CD4-positive, alpha-beta memory T cell (primary cell): Measurements from ENCODE around the gene TBL1X. TPM values are rescaled to one million over a fixed set of nuclear protein-coding genes. Genes with fewer than 3 reads are reported as not detected.

Source experiments
- CTCF ChIA-PET: fragments of 350-600 bp; sonication (Branson Sonifier 250); formaldehyde crosslinking; loops from one replicate; lab custom pipeline; 2021; ENCODE audit warnings: inconsistent platforms; ENCODE audit not compliant: partially characterized antibody; lab: Charles Lee
- POLR2A ChIA-PET: fragments of 350-600 bp; sonication (Branson Sonifier 250); formaldehyde crosslinking; loops from one replicate; lab custom pipeline; 2021; ENCODE audit not compliant: partially characterized antibody; lab: Charles Lee
- DNase-seq, 5 donors: peaks; one replicate each; pipeline versions ENCODE4 v3.0.0 to v3.0.0-alpha.2; 2020 to 2022; ENCODE audit warnings: mixed read lengths in 1 of 5
- H3K27ac ChIP-seq: one replicate; pipeline ENCODE4 v1.7.0; 2013; ENCODE audit warnings: low read depth, low read length
- H3K27me3 ChIP-seq: 2 replicates; pipeline ENCODE4 v1.7.0; 2013; ENCODE audit warnings: mild to moderate bottlenecking, low read length, moderate library complexity; ENCODE audit not compliant: insufficient read depth
- H3K36me3 ChIP-seq: 2 replicates; pipeline ENCODE4 v1.7.0; 2013; ENCODE audit warnings: mild to moderate bottlenecking, low read length, moderate library complexity; ENCODE audit not compliant: insufficient read depth
- H3K4me1 ChIP-seq: 2 replicates; pipeline ENCODE4 v1.7.0; 2013; ENCODE audit warnings: mild to moderate bottlenecking, low read length, moderate library complexity; ENCODE audit not compliant: insufficient read depth
- H3K4me3 ChIP-seq, 2 donors: one replicate each; pipeline ENCODE4 v1.7.0; 2013; ENCODE audit warnings: low read length in 2 of 2, mild to moderate bottlenecking in 1 of 2
- H3K9me3 ChIP-seq, 2 donors: one replicate each; pipeline ENCODE4 v1.7.0; 2013; ENCODE audit warnings: low read length in 2 of 2, control low read depth in 1 of 2; ENCODE audit not compliant: control insufficient read depth in 1 of 2
- H3K27ac Mint-ChIP-seq, 7 donors: one replicate each; pipeline ENCODE4 v1.8.0; 2020 to 2021; ENCODE audit warnings: mixed read lengths in 7 of 7, mild to moderate bottlenecking in 6 of 7, inconsistent platforms in 3 of 7, moderate library complexity in 3 of 7
- H3K27me3 Mint-ChIP-seq, 2 donors: one replicate each; pipeline ENCODE4 v1.8.0; 2020 to 2021; ENCODE audit warnings: mixed read lengths in 2 of 2
- H3K36me3 Mint-ChIP-seq, 2 donors: one replicate each; pipeline ENCODE4 v1.8.0; 2020 to 2021; ENCODE audit warnings: mixed read lengths in 2 of 2, inconsistent platforms in 1 of 2, mild to moderate bottlenecking in 1 of 2
- H3K4me1 Mint-ChIP-seq, 4 donors: one replicate each; pipeline ENCODE4 v1.8.0; 2020 to 2021; ENCODE audit warnings: mixed read lengths in 4 of 4, mild to moderate bottlenecking in 1 of 4
- H3K4me3 Mint-ChIP-seq, 8 donors: one replicate each; pipeline ENCODE4 v1.8.0; 2020 to 2021; ENCODE audit warnings: mixed read lengths in 8 of 8, mild to moderate bottlenecking in 7 of 8, moderate library complexity in 6 of 8, inconsistent platforms in 3 of 8
- H3K9me3 Mint-ChIP-seq, 8 donors: one replicate each; pipeline ENCODE4 v1.8.0; 2020 to 2021; ENCODE audit warnings: mixed read lengths in 8 of 8, mild to moderate bottlenecking in 5 of 8, inconsistent platforms in 3 of 8, moderate library complexity in 1 of 8
- intact Hi-C: fragments of 100-400 bp; cut with micrococcal nuclease; formaldehyde crosslinking; loops from one replicate; pipeline ENCODE4 v1.15.1; 2023
- polyA plus RNA-seq, 2 donors: library from polyadenylated mRNA; unstranded; fragments of 300-500 nt; fragmentation: Illumina TruSeq; gene quantifications; one replicate each; pipeline ENCODE4 v1.2.3, GENCODE V29; 2021
- total RNA-seq, 2 experiments: library from RNA; stranded (reverse); gene quantifications; one replicate each; pipeline ENCODE4 v1.2.3, GENCODE V29; 2021

The TBL1X gene
- total and polyA plus RNA-seq, 4 experiments from 2014 or later = 6.1 to 50.5 (median 34.3) TPM

DNA sequence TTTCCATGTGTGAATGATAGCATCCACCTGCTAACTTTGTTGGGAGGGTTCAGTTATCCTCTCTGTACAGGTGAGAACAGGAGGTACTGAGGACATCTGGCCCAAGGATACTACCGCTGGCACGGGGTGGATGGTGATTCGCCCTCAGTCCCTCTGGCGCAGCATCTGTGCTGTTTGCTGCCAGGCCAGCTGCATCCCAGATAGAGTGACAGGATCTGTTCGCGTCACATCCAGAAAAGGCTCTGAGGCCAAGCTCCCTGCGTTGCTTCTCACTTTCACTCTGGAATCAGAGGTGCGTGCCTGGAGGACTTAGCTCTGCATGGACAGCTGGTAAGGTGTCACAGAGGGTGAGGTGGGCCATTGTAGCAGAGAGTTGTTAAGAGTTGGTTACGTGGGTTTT is 95.4 kb downstream of the TBL1X start:
- Mint-ChIP-seq H3K9me3 (peaks cover 0 to 3% (median 0%) of the 10 kb centered on the region in 8 donors), H3K4me3 (no peak overlapping the region), H3K27me3 (no peaks in the 10 kb centered on the region), H3K27ac (no peak overlapping the region), H3K36me3 (peaks cover 4 to 9% of the 10 kb centered on the region in 2 donors), H3K4me1 (peaks cover 10 to 22% (median 13%) of the 10 kb centered on the region in 4 donors)
- Histone ChIP-seq H3K27ac (no peak overlapping the region), H3K27me3 (no peaks in the 10 kb centered on the region), H3K9me3 (no peaks in the 10 kb centered on the region), H3K36me3 (no peaks in the 10 kb centered on the region), H3K4me3 (no peak overlapping the region), H3K4me1 (no peaks in the 10 kb centered on the region)
- ChIA-PET CTCF (no interaction called here), POLR2A (no interaction called here)
- no peak for DNase-seq
- intact Hi-C loops = no loop called here

DNA sequence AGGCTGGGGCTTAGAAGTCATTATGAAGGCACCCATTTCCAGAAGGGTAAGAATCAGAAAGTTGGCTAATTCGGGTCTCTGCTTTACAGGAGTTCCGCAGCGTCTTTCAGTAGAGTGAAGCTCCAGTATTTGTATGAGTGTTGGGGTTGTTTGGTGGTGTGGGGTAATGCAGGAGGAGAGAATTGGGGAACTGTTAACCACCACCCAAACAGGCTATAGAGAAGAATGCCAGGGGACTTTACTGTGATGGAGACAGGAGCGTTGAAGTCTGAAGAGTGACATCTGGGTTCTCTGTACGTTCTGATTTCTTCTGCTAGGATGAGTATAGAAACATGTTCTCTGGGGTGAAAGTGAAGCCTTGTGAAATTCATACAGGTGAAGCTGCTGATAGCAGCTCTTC is 96.3 kb downstream of the TBL1X start:
- POLR2A ChIA-PET = no interaction called here
- no peak overlapping the region for H3K4me3 Mint-ChIP-seq
- H3K9me3 ChIP-seq = no peaks in the 10 kb centered on the region
- H3K4me1 Mint-ChIP-seq = peaks cover 10 to 22% (median 17%) of the 10 kb centered on the region in 4 donors
- no peaks in the 10 kb centered on the region for H3K27me3 Mint-ChIP-seq
- peaks cover 10% of the 10 kb centered on the region for H3K4me1 ChIP-seq
- H3K4me3 ChIP-seq = no peak overlapping the region
- no peaks in the 10 kb centered on the region for H3K27me3 ChIP-seq
- no peak overlapping the region for H3K27ac ChIP-seq
- H3K9me3 Mint-ChIP-seq = peaks cover 0 to 3% (median 0%) of the 10 kb centered on the region in 8 donors
- H3K36me3 ChIP-seq = no peaks in the 10 kb centered on the region
- CTCF ChIA-PET = no interaction called here
- H3K27ac Mint-ChIP-seq = no peak overlapping the region
- intact Hi-C loops = no loop called here
- no peak for DNase-seq
- peaks cover 4 to 9% of the 10 kb centered on the region in 2 donors for H3K36me3 Mint-ChIP-seq

DNA sequence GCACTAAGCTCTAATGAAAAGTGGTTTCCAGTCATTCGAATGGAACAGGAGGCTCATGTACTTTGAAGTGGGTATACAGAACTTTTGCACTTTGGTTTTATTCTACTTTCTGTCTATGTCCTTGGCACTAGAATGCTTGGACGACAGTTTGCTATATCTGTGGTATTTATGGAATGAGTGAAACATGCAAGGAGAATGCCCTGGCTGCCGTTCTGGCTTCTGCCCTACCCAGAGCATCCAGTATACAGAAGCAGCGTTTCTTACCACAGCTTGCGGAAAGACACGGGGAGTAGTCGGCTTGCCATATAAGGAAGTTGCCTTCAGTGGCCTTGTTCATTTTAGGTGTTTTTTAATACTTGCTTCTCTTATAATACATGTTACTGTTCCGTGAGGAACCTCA is 98.0 kb downstream of the TBL1X start:
- H3K36me3 ChIP-seq = no peaks in the 10 kb centered on the region

DNA sequence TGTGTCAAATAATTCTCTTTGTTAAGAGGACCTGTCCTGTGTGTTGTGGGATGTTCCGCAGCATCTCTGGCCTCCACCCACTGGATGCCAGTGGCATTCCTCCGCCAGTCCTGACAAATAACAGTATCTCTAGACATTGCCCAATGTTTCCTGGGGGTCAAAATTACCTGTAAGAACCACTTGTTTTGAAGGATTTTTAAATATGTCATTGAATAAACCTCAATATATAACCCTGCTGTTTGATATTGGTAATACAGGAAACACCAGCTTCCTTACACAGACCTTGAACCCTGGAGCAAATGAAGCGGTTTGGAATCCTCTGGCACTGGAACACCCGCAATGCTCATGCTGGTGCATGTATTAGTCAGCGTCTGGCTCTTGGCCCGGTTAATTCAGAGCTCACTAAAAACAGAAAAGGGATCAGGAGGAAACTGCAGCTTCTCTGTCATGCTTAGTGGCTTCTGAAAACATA is 101.3 kb downstream of the TBL1X start:
- POLR2A ChIA-PET = interaction anchor here (0.5 kb wide), 1 partner anchor 117 kb away, joined by 3 read pairs; no protein-coding TSS in a partner anchor
- Mint-ChIP-seq H3K9me3 (peaks cover 0 to 2% (median 0%) of the 10 kb centered on the region in 8 donors), H3K27ac (peak overlapping the region; percentile 1 to 87 (median 63)), H3K4me1 (peaks cover 0 to 23% (median 16%) of the 10 kb centered on the region in 4 donors), H3K27me3 (no peaks in the 10 kb centered on the region), H3K36me3 (peaks cover 4% of the 10 kb centered on the region in 2 donors), H3K4me3 (peak overlapping the region in 6 of 8 donors; percentile 57 to 84 (median 68))
- Histone ChIP-seq H3K4me3 (no peak overlapping the region), H3K36me3 (no peaks in the 10 kb centered on the region), H3K9me3 (no peaks in the 10 kb centered on the region), H3K27ac (no peak overlapping the region), H3K4me1 (peaks cover 41% of the 10 kb centered on the region), H3K27me3 (no peaks in the 10 kb centered on the region)
- peak in 3 of 5 donors; percentile 7 to 49 (median 9) for DNase-seq
- intact Hi-C loops = no loop called here
- CTCF ChIA-PET = no interaction called here

More for the DNA sequence above, 98.0 kb downstream of the TBL1X start:
- intact Hi-C loops = no loop called here
- Histone ChIP-seq H3K9me3 (no peaks in the 10 kb centered on the region), H3K27ac (no peak overlapping the region), H3K4me3 (no peak overlapping the region), H3K27me3 (no peaks in the 10 kb centered on the region), H3K4me1 (peaks cover 26% of the 10 kb centered on the region)
- no peaks in the 10 kb centered on the region for H3K27me3 Mint-ChIP-seq
- peaks cover 0 to 2% (median 0%) of the 10 kb centered on the region in 8 donors for H3K9me3 Mint-ChIP-seq
- H3K4me3 Mint-ChIP-seq = no peak overlapping the region
- ChIA-PET POLR2A (no interaction called here), CTCF (no interaction called here)
- DNase-seq = no peak
- H3K27ac Mint-ChIP-seq = no peak overlapping the region
- H3K36me3 Mint-ChIP-seq = peaks cover 4 to 9% of the 10 kb centered on the region in 2 donors
- peaks cover 0 to 27% (median 18%) of the 10 kb centered on the region in 4 donors for H3K4me1 Mint-ChIP-seq

DNA sequence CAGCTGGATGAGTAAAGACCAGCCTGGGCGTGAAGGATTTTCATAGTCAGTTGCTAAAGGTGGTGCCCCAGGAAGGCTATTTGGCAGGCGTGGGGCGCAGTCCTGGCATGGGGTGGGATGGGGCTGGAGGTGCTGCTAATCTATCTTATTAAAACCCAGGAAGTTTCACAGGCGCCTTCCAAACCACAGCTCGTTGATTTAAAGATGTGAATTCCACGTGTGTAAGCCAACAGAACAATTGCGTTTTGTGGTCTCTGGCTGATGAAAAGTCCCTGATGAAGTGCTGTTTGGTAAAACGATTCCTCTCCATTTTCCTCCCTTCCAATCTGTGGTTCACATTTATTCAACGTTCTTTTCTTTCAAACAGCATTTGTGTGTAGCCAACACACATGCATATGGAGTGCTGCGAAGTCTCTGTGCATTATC is 105.0 kb downstream of the TBL1X start:
- DNase-seq = no peak
- H3K9me3 Mint-ChIP-seq = no peaks in the 10 kb centered on the region
- H3K4me3 ChIP-seq = no peak overlapping the region
- peaks cover 16 to 24% (median 21%) of the 10 kb centered on the region in 4 donors for H3K4me1 Mint-ChIP-seq
- no peak overlapping the region for H3K4me3 Mint-ChIP-seq
- H3K27me3 ChIP-seq = no peaks in the 10 kb centered on the region
- H3K27ac ChIP-seq = no peak overlapping the region
- H3K9me3 ChIP-seq = no peaks in the 10 kb centered on the region
- H3K4me1 ChIP-seq = peaks cover 60% of the 10 kb centered on the region
- no peaks in the 10 kb centered on the region for H3K36me3 ChIP-seq
- CTCF ChIA-PET = no interaction called here
- H3K36me3 Mint-ChIP-seq = no peaks in the 10 kb centered on the region
- H3K27ac Mint-ChIP-seq = no peak overlapping the region
- intact Hi-C loops = no loop called here
- POLR2A ChIA-PET = interaction anchor here (1.0 kb wide), 1 partner anchor 62 kb away, joined by 3 read pairs; no protein-coding TSS in a partner anchor
- H3K27me3 Mint-ChIP-seq = no peaks in the 10 kb centered on the region

DNA sequence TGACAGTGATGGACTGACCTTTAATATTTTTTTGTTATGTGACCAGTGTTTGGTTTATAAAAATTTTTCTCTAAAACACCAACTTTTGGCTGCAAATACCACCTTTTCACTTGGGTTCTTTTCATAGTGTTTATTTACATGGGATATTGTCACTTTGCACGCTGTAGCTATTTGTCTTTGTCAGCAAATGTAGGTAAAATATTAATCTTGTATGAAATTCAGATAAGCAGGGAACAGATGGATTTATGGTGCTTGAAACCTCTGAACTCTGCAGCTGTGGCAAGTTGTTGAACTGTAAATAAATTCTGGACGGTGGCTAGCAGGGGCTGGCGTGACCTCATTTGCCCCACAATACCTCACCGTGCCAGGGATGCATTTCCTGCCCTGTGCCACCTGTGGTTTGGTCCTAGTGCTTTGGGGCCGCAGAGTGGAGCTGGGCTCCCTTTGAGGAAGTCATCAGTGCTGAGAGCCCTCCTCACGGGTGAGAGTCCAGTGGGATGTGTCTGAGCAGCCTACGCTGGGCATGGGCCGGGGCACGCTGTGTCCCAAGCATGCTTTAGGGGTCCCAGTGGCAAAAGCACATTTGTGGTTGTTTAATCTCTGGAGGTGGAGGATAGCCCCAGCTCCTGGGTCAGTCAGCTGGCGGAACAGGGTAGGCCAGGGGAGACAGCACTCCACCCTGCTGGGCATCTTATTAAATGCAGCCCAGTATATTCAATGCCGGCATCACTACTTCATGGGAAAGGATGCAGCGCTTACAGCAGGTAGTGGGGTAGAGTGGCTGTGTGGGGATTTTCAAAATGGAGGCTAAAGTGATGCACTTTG is 108.6 kb downstream of the TBL1X start:
- ChIA-PET POLR2A (no interaction called here), CTCF (no interaction called here)
- Mint-ChIP-seq H3K4me1 (peaks cover 5 to 20% (median 15%) of the 10 kb centered on the region in 4 donors), H3K27me3 (no peaks in the 10 kb centered on the region), H3K27ac (no peak overlapping the region), H3K4me3 (no peak overlapping the region), H3K9me3 (no peaks in the 10 kb centered on the region), H3K36me3 (no peaks in the 10 kb centered on the region)
- intact Hi-C loops = no loop called here
- Histone ChIP-seq H3K36me3 (no peaks in the 10 kb centered on the region), H3K4me1 (peaks cover 28% of the 10 kb centered on the region), H3K27ac (no peak overlapping the region), H3K27me3 (no peaks in the 10 kb centered on the region), H3K4me3 (no peak overlapping the region), H3K9me3 (no peaks in the 10 kb centered on the region)
- no peak for DNase-seq

DNA sequence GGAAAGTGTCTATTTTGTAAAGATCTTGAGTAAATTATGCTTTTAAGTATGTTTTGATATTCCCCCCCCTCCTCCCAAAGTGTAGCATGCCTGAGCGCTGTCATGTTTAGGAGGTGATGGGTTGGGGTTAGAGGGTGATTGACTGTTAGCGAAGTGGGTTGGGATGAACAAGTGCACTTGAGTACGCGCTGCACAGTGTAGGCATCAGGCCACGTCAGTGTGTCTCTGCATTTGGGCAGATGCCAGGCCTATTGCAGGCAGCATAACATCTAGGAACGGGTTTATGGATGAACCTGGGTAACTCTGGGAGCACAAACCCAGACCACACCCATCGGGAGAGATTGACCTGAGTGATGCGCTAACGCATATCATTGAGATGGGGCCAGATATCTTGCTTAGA is 111.2 kb downstream of the TBL1X start:
- intact Hi-C loops = no loop called here

More for the DNA sequence above, 111.2 kb downstream of the TBL1X start:
- no peak overlapping the region for H3K27ac ChIP-seq
- Mint-ChIP-seq H3K36me3 (peaks cover 0 to 4% of the 10 kb centered on the region in 2 donors), H3K4me3 (no peak overlapping the region), H3K27ac (peak overlapping the region in 1 of 7 donors; percentile 18), H3K4me1 (peaks cover 7 to 30% (median 17%) of the 10 kb centered on the region in 4 donors), H3K27me3 (no peaks in the 10 kb centered on the region), H3K9me3 (peaks cover 0 to 1% (median 0%) of the 10 kb centered on the region in 8 donors)
- no peak overlapping the region for H3K4me3 ChIP-seq
- no peaks in the 10 kb centered on the region for H3K27me3 ChIP-seq
- H3K36me3 ChIP-seq = no peaks in the 10 kb centered on the region
- CTCF ChIA-PET = no interaction called here
- no peaks in the 10 kb centered on the region for H3K9me3 ChIP-seq
- POLR2A ChIA-PET = no interaction called here
- DNase-seq = no peak
- peaks cover 18% of the 10 kb centered on the region for H3K4me1 ChIP-seq
